ENCODE data around the gene CLDN20.

Gene CLDN20

DNA sequence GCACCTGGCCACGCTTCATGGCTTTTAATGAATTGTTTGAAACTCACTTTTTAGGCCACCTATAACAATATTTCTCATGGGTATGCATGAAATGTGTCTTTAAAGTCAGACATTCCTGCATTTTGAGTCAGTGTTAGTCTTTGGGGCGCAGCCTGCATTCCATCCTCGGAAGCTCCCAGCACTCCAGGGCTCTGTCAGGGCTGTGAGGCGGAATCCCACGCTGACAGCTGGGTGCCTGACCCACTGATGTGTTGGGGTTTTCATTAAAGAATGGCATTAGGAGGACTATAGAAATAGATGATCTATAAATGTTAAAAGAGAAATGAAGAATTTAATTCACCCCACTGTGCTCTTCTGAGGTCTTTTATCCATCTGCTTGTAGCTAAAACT is 16.2 kb upstream of the CLDN20 start:
- TF ChIP-seq, protein P1, sequence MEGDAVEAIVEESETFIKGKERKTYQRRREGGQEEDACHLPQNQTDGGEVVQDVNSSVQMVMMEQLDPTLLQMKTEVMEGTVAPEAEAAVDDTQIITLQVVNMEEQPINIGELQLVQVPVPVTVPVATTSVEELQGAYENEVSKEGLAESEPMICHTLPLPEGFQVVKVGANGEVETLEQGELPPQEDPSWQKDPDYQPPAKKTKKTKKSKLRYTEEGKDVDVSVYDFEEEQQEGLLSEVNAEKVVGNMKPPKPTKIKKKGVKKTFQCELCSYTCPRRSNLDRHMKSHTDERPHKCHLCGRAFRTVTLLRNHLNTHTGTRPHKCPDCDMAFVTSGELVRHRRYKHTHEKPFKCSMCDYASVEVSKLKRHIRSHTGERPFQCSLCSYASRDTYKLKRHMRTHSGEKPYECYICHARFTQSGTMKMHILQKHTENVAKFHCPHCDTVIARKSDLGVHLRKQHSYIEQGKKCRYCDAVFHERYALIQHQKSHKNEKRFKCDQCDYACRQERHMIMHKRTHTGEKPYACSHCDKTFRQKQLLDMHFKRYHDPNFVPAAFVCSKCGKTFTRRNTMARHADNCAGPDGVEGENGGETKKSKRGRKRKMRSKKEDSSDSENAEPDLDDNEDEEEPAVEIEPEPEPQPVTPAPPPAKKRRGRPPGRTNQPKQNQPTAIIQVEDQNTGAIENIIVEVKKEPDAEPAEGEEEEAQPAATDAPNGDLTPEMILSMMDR (IDR thresholded peaks at IDR 0.05): no peak

DNA sequence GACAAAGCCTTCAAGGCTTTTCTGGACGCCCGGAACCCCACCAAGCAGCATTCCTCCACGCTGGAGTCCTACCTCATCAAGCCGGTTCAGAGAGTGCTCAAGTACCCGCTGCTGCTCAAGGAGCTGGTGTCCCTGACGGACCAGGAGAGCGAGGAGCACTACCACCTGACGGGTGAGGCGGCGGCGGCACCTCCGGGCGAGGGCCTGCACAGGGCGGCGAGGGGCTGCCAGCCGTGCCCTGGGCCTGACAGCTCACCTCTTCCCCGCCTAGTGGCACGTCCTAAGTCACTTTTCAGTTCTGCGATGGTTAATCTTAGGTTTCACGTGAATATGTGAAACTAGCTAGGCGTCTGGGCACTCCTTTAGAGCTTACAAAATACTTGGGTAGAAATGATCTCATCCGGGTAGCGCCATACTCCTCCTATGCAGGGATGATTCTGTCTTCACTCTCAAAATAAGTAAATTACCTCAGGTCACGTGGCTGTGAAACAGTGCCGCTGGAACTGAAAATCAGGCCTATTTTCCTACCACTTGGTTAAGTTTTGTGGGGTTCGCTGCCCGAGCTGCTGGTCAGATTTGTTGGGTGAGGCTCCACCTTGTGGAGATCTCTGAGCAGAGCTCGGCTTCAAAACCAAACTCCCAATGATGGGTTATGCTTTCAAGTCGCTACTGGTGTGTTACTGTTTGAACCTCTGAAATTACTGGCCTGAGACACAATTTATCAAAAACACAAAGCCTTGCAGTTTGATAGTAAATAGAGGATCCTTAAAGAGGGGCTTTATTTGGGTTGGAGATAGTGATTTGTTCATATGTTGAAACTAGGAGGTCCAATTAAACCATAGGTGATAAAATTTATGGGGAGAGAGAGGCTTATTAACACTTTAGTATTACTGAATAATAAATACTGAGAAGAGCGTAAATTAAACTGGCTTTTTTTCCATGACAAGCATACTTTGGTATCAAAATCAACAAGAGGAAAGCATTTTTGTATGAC is 15.5 kb upstream of the CLDN20 start:
- TF ChIP-seq, protein P1 (IDR thresholded peaks at IDR 0.05): peak; percentile 60

DNA sequence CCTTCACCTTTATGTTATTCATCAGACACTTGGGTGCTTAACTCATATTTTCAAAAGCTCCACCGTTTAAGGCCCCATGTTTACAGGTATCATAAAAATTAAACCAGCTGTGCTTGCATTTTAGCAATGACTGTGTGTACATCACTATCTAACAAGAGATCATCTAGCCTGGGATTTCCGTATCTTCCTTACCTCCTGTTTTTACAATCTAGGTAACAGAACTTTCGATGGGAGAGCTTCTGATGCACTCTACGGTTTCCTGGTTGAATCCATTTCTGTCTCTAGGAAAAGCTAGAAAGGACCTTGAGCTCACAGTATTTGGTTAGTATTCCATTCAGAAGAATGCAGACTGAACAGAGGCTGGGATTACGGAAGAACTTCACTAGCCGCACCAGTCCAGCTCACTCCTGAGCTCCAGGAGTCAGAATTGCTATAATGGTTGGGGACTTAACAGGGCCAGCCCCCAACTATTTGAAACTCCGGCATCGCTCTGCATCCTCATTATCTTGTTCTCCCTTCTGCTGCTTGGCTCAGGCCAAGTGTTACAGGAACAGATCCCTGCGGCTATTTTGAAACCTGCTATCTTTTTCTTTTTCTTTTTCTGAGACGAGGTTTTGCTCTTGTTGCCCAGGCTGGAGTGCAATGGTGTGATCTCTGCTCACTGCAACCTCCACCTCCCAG is 13.0 kb upstream of the CLDN20 start:
- TF ChIP-seq, protein P1 (IDR thresholded peaks at IDR 0.05): no peak

DNA sequence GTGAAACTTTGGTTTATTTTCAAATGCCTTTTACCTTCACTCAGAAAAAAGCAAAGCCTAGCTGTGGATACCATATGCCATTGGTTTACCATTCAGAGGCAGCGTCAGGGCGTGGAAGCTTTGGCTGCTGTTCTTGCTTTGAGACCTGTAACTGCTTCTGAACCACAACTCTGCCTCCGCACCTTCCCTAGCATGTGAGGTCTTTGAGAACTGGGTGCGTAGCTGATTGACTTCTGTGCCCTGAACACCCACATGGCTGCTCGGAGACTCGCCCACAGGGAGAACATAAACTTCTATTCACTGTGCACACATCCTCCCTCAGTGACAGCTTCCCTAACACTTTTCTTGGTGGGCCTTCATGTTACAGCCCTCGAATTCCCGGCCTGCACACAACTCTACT is 11.2 kb upstream of the CLDN20 start:
- TF ChIP-seq, protein P1 (IDR thresholded peaks at IDR 0.05): no peak

DNA sequence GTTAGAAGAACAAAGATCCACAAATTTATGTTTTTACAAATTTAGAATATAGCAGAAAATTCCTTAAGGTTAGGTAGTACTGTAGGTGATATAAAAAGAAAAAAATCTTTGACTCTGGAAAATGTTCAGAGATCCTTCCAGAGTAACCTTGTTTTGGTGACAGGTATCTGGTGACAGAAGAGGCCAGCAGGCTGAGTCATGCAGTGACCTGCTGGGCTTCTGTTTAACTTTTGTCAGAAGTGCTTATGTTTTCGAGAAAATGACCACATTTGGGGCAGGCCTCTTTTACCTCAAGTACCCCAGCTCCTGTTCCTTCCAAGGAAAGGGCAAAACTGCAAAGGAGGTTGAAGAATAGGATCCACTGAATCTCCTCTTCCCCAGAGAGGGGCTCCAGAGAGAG is 10.5 kb upstream of the CLDN20 start:
- TF ChIP-seq, protein P1 (IDR thresholded peaks at IDR 0.05): no peak

DNA sequence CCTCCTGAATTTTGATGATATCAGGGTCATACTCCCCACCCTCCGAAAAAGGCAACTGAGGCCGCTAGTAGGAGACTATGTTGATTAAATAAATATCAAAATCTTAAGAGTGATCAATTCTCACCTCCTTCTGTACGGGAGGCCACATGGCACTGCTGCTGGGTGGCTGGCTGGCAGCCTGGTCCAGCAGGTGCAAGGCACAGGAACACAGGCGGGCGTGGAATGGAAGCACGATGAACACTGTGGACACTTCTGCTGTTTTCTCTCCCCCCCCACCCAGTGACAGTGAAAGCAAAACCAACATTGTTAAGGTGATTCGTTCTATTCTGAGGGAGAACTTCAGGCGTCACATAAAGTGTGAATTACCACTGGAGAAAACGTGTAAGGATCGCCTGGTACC is 9.7 kb upstream of the CLDN20 start:
- TF ChIP-seq, protein P1 (IDR thresholded peaks at IDR 0.05): no peak

DNA sequence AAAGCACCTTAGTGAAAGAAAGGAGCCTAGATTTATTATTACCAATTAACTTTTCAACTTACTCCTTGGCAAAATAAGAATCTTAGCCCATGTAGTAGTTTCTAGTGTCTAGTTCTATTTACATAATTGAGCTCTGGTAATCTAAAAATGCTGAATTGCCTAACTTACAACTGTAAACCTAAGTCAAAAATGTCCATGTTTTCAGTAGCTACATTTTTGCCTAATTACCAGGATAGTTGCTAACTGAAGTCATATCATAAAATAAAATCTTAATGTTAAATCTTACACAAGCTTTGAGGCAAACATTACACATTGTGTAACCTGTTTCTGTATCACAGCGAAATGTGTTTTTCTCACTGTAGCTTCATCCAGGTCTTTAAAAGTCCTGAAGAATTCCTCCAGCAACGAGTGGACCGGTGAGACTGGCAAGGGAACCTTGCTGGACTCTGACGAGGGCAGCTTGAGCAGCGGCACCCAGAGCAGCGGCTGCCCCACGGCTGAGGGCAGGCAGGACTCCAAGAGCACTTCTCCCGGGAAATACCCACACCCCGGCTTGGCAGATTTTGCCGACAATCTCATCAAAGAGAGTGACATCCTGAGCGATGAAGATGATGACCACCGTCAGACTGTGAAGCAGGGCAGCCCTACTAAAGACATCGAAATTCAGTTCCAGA is 7.6 kb upstream of the CLDN20 start:
- TF ChIP-seq, protein P1 (IDR thresholded peaks at IDR 0.05): no peak
